ENCODE results near the gene FGGY.

GRCh38 chr1:59499273-59499942, 202.5 kb downstream of the FGGY start:
- no peak for TF ChIP-seq CTCF (IDR thresholded peaks at IDR 0.05; ENCODE audit: extremely low read depth in 1 of 2, insufficient read depth in 1 of 2, low read depth in 1 of 2, low read length in 2 of 2)
- TF ChIP-seq MYC (IDR thresholded peaks at IDR 0.05; ENCODE audit: low read depth, low read length): no peak

All from endothelial cell of umbilical vein (primary cell).